ENCODE measurements around the gene COMMD6. TPM values are rescaled to one million over a fixed set of nuclear protein-coding genes. Genes with fewer than 3 reads are reported as not detected.

The COMMD6 gene
- total RNA-seq, 4 donors from 2014 or later = 17.0 to 29.4 (median 20.4) TPM

GRCh38 chr13:75491376-75491775 lies 46.3 kb downstream of the COMMD6 start:
- in situ Hi-C loops (cut with MboI; ENCODE audit: low sequenced_read_pairs in 4 of 4) (no loop called here), intact Hi-C loops (cut with DNase I; ENCODE audit: low total_unique reads) (no loop called here)
- ATAC-seq (no peak), DNase-seq (no peak)
- Histone ChIP-seq H3K9me3 (no peaks in the 10 kb centered on the region), H3K4me1 (no peaks in the 10 kb centered on the region), H3K27me3 (no peaks in the 10 kb centered on the region), H3K36me3 (no peaks in the 10 kb centered on the region), H3K27ac (no peak overlapping the region), H3K4me3 (no peak overlapping the region)
- TF ChIP-seq POLR2A (IDR thresholded peaks at IDR 0.05) (no peak), CTCF (IDR thresholded peaks at IDR 0.05 in 4 of 5, conservative IDR thresholded peaks at IDR 0.05 in 1 of 5) (no peak)

GRCh38 chr13:75489502-75490263 lies 48.0 kb downstream of the COMMD6 start:
- in situ Hi-C loops (cut with MboI; ENCODE audit: low sequenced_read_pairs in 4 of 4) = no loop called here
- TF ChIP-seq CTCF (IDR thresholded peaks at IDR 0.05 in 4 of 5, conservative IDR thresholded peaks at IDR 0.05 in 1 of 5) = no peak
- no peak for TF ChIP-seq POLR2A (IDR thresholded peaks at IDR 0.05)

GRCh38 chr13:75486146-75487062 lies 51.2 kb downstream of the COMMD6 start:
- DNase-seq = no peak
- ATAC-seq = no peak
- in situ Hi-C loops (cut with MboI; ENCODE audit: low sequenced_read_pairs in 4 of 4) = no loop called here
- intact Hi-C loops (cut with DNase I; ENCODE audit: low total_unique reads) = no loop called here
- H3K36me3 ChIP-seq = no peaks in the 10 kb centered on the region
- no peak overlapping the region for H3K27ac ChIP-seq
- no peaks in the 10 kb centered on the region for H3K27me3 ChIP-seq
- TF ChIP-seq CTCF (IDR thresholded peaks at IDR 0.05 in 4 of 5, conservative IDR thresholded peaks at IDR 0.05 in 1 of 5) (no peak), POLR2A (IDR thresholded peaks at IDR 0.05) (no peak)
- no peak overlapping the region for H3K4me3 ChIP-seq
- no peaks in the 10 kb centered on the region for H3K9me3 ChIP-seq
- H3K4me1 ChIP-seq = peaks cover 4 to 27% of the 10 kb centered on the region in 2 donors

More at GRCh38 chr13:75489502-75490263, 48.0 kb downstream of the COMMD6 start:
- no peak overlapping the region for H3K4me3 ChIP-seq
- H3K4me1 ChIP-seq = peaks cover 0 to 12% of the 10 kb centered on the region in 2 donors
- no peaks in the 10 kb centered on the region for H3K9me3 ChIP-seq
- intact Hi-C loops (cut with DNase I; ENCODE audit: low total_unique reads) = no loop called here
- no peak overlapping the region for H3K27ac ChIP-seq
- no peaks in the 10 kb centered on the region for H3K27me3 ChIP-seq
- ATAC-seq (no peak), DNase-seq (no peak)
- no peaks in the 10 kb centered on the region for H3K36me3 ChIP-seq

- in situ Hi-C loops (cut with MboI; ENCODE audit: low sequenced_read_pairs in 4 of 4) (no loop called here), intact Hi-C loops (cut with DNase I; ENCODE audit: low total_unique reads) (no loop called here)
- TF ChIP-seq POLR2A (IDR thresholded peaks at IDR 0.05) (no peak), CTCF (IDR thresholded peaks at IDR 0.05 in 4 of 5, conservative IDR thresholded peaks at IDR 0.05 in 1 of 5) (no peak)
- no peaks in the 10 kb centered on the region for H3K9me3 ChIP-seq
- H3K27me3 ChIP-seq = no peaks in the 10 kb centered on the region
- H3K27ac ChIP-seq = no peak overlapping the region
- H3K36me3 ChIP-seq = no peaks in the 10 kb centered on the region
- H3K4me3 ChIP-seq = no peak overlapping the region
- ATAC-seq = no peak
- no peak for DNase-seq
- peaks cover 4 to 27% of the 10 kb centered on the region in 2 donors for H3K4me1 ChIP-seq
These were observed 52.2 kb downstream of the COMMD6 start for GRCh38 chr13:75485286-75486062.

All from gastrocnemius medialis (tissue), 4 donors.